Thoracic aorta endothelial cell (primary cell): Measurements from ENCODE around the gene CLEC17A. TPM values are rescaled to one million over a fixed set of nuclear protein-coding genes. Genes with fewer than 3 reads are reported as not detected.

ENCODE experiments used
- small RNA-seq: library from RNA; depleted of rRNA; stranded (forward); fragments of <200 nt; gene quantifications from one replicate; pipeline ENCODE3, GENCODE V24; 2012
- total RNA-seq: library from RNA; depleted of rRNA; stranded (reverse); fragments of >200 nt; gene quantifications from 2 replicates; pipeline ENCODE4 v1.2.3, GENCODE V29; 2012

The CLEC17A gene, protein sequence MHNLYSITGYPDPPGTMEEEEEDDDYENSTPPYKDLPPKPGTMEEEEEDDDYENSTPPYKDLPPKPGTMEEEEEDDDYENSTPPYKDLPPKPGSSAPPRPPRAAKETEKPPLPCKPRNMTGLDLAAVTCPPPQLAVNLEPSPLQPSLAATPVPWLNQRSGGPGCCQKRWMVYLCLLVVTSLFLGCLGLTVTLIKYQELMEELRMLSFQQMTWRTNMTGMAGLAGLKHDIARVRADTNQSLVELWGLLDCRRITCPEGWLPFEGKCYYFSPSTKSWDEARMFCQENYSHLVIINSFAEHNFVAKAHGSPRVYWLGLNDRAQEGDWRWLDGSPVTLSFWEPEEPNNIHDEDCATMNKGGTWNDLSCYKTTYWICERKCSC
- total RNA-seq: not detected in 2 replicates

DNA sequence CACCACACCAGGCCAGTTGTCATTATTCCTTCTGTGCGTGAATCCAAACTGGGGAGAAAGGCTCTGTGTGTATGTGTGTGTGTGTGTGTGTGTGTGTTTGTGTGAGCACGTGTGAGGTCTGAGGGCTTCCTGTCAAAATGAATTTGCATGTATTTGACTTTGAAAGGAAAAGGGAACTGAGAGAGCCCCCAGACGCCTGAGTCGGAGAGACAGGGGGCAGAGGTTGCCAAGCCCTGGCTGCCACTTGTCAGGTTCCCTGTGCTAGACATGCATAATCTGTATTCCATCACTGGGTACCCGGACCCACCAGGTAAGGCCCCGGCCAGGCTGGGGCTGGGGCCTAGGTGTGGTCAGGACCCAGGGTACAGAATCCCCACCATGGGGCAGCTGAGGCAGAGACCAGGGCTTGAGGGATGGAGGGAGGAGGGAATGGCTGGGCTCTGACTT lies at the start of gene CLEC17A:
Gene CLEC17A, plus strand, starts transcription at position 191 of the 447 bp plus-strand sequence. Its CDS starts 77 bp downstream, at position 268.

DNA sequence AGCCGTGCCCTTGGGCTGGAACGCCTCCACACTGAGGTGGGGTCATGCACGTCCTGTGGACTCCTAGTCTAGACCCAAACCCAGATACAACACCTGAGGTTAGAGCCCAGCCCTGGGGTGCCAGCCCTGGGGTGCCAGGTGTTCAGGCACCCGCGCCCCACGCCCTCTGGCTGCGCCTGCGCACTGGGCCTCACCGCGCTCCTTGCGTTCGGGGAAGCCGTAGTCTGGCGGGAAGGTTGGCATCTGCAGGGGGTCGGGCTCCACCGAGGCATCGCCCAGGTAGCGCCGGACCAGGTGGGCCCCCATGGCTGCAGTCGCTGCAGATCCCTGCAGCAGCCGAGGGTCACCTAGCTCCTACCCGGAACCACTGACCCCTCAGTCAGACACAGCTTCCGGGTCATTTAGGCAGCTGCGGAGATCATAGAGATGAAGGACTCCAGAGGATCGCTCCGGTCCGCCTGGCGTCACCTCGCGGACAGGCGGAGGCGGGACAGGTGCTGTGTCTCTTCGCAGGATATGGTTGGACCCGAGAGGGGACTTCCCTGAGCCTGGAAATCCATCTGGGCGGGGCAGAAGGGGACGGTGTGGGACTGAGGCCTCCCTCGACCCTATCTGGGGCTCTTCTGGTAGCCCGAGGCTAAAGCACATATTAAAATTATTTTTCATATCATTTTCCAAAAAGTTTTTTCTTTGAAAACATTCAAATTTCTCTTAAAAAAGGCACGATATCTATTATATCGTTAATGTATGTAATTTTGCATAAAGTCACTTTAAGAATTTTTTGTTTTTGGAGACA lies 11.0 kb upstream of the CLEC17A start, which contains the start of gene NDUFB7:
Gene NDUFB7, minus strand, starts transcription at position 372 of the 796 bp plus-strand sequence. Its CDS starts 66 bp downstream, at position 306.

Small RNA genes within 50 kb of the gene (small RNA-seq; reads per million reads assigned to genes)
- gene AC022149.2 (not detected), gene RN7SL842P (not detected)

Other genes with a start within 250 kb of the CLEC17A start
- gene ADGRE5, start 201.6 kb upstream of the CLEC17A start, total RNA-seq: 5.7 and 7.6 TPM in 2 replicates
- gene DDX39A, start 163.7 kb upstream of the CLEC17A start, total RNA-seq: 106 and 107 TPM in 2 replicates
- gene PKN1, start 149.8 kb upstream of the CLEC17A start, total RNA-seq: 218 and 248 TPM in 2 replicates
- gene PTGER1, start 107.7 kb upstream of the CLEC17A start, total RNA-seq: 0.07 and 0.27 TPM in 2 replicates
- gene GIPC1, start 87.0 kb upstream of the CLEC17A start, total RNA-seq: 87.1 and 106 TPM in 2 replicates
- gene DNAJB1, start 64.7 kb upstream of the CLEC17A start, total RNA-seq: 54.4 and 58.1 TPM in 2 replicates
- 22.6 and 38.4 TPM in 2 replicates for gene TECR, start 53.5 kb upstream of the CLEC17A start, total RNA-seq
- 165 and 173 TPM in 2 replicates for gene NDUFB7, start 11.0 kb upstream of the CLEC17A start, total RNA-seq
- gene ADGRE3, start 91.8 kb downstream of the CLEC17A start, total RNA-seq: not detected in 2 replicates
- gene ZNF333, start 107.0 kb downstream of the CLEC17A start, total RNA-seq: 13.4 and 14.8 TPM in 2 replicates
- not detected in 2 replicates for gene ADGRE2, start 195.5 kb downstream of the CLEC17A start, total RNA-seq